Stimulated activated naive B cell treated with anti-CD40 and anti-IgM and Interleukin-4, amounts not matched to agents 10 μg/mL and 1 μg/mL and 100 μg/mL, for 72 hours (primary cell): ENCODE measurements around the gene LYZL1.
"Not testable (repeated sequence)": the region's sequence is repeated elsewhere in the genome, so short reads cannot be mapped to it uniquely, and the experiment has no call there.

Experiments
- ATAC-seq, 2 donors: fragments of 150-1000 bp; cut with Tn5 transposase; replicated peaks; 2 replicates each; pipeline ENCODE4 v1.10.0; 2021; ENCODE audit warnings: moderate library complexity in 1 of 2
- DNase-seq: peaks from one replicate; pipeline ENCODE4 v3.0.0; 2021
- H3K27ac Mint-ChIP-seq: one replicate; pipeline ENCODE4 v1.8.0; 2022; ENCODE audit warnings: mild to moderate bottlenecking, mixed read lengths
- H3K27me3 Mint-ChIP-seq, 2 donors: one replicate each; pipeline ENCODE4 v1.8.0; 2022; ENCODE audit warnings: mixed read lengths in 2 of 2
- H3K36me3 Mint-ChIP-seq, 2 donors: one replicate each; pipeline ENCODE4 v1.8.0; 2022; ENCODE audit warnings: mixed read lengths in 2 of 2, mild to moderate bottlenecking in 1 of 2
- H3K4me1 Mint-ChIP-seq, 2 donors: one replicate each; pipeline ENCODE4 v1.8.0; 2022; ENCODE audit warnings: mixed read lengths in 2 of 2, mild to moderate bottlenecking in 1 of 2
- H3K4me3 Mint-ChIP-seq, 2 donors: one replicate each; pipeline ENCODE4 v1.8.0; 2022; ENCODE audit warnings: mild to moderate bottlenecking in 2 of 2, mixed read lengths in 2 of 2, moderate library complexity in 1 of 2
- H3K9me3 Mint-ChIP-seq, 2 donors: one replicate each; pipeline ENCODE4 v1.8.0; 2022; ENCODE audit warnings: mixed read lengths in 2 of 2, mild to moderate bottlenecking in 1 of 2

Gene LYZL1

DNA sequence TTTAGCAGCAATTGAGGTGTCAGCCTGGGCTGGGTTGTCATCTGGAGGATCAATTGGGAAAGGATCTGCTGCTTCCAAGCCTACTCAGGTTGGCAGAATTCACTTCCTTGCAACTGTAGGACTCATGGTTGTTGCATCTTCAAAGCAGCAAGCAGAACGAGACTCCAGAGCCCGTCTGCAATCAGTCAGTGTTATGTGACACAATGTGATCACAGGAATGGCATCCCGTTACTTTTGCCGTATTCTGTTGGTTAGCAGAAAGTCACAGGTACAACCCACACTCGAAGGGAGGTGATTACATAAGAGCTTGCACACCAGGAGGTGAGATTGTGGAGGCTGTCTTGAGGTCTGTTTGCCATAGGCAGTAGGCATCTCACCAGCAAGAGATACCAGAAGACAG is 15.4 kb upstream of the LYZL1 start:
- Mint-ChIP-seq H3K36me3 (no peaks in the 10 kb centered on the region), H3K27ac (no peak overlapping the region), H3K4me1 (no peaks in the 10 kb centered on the region), H3K4me3 (no peak overlapping the region), H3K9me3 (peaks cover 0 to 5% of the 10 kb centered on the region in 2 donors), H3K27me3 (peaks cover 0 to 8% of the 10 kb centered on the region in 2 donors)
- ATAC-seq (no peak), DNase-seq (no peak)

- DNase-seq (no peak), ATAC-seq (no peak)
- H3K27me3 Mint-ChIP-seq, result peaks cover 0 to 8% of the 10 kb centered on the region in 2 donors
- no peaks in the 10 kb centered on the region for H3K4me1 Mint-ChIP-seq
- no peak overlapping the region for H3K4me3 Mint-ChIP-seq
- H3K9me3 Mint-ChIP-seq, result no peaks in the 10 kb centered on the region
- no peak overlapping the region for H3K27ac Mint-ChIP-seq
- no peaks in the 10 kb centered on the region for H3K36me3 Mint-ChIP-seq
These were observed 12.5 kb upstream of the LYZL1 start for GRCh38 chr10:29276251-29276850.

GRCh38 chr10:29277296-29277695 is 11.6 kb upstream of the LYZL1 start:
- ATAC-seq (no peak), DNase-seq (no peak)
- no peaks in the 10 kb centered on the region for H3K36me3 Mint-ChIP-seq
- H3K27me3 Mint-ChIP-seq, result peaks cover 0 to 8% of the 10 kb centered on the region in 2 donors
- no peak overlapping the region for H3K27ac Mint-ChIP-seq
- H3K4me3 Mint-ChIP-seq, result no peak overlapping the region
- H3K4me1 Mint-ChIP-seq, result no peaks in the 10 kb centered on the region
- H3K9me3 Mint-ChIP-seq, result no peaks in the 10 kb centered on the region

GRCh38 chr10:29279779-29280487 is 8.9 kb upstream of the LYZL1 start:
- Mint-ChIP-seq H3K36me3 (no peaks in the 10 kb centered on the region), H3K4me3 (no peak overlapping the region), H3K27me3 (peaks cover 0 to 5% of the 10 kb centered on the region in 2 donors), H3K9me3 (peaks cover 0 to 1% of the 10 kb centered on the region in 2 donors), H3K4me1 (no peaks in the 10 kb centered on the region), H3K27ac (no peak overlapping the region)
- no peak for ATAC-seq
- DNase-seq, result no peak

DNA sequence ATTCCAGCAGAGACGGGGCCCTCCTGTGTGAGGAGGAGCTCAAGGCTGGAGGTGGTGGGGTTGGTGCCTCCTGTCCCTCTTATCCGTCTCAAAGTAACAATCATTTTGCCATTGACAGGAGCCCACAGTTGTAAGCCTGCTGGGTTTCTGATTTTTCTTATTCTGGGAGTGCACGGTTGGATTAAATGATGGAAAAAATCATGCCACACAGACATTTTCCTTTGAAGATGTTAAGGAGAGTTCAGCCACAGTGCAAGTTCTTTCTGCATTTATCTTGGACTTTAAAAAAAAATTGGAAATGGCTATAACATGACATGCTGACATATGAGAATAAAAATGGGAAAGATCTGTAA is 8.4 kb upstream of the LYZL1 start:
- H3K4me3 Mint-ChIP-seq, result no peak overlapping the region
- ATAC-seq (no peak), DNase-seq (no peak)
- peaks cover 0 to 1% of the 10 kb centered on the region in 2 donors for H3K9me3 Mint-ChIP-seq
- no peaks in the 10 kb centered on the region for H3K36me3 Mint-ChIP-seq
- no peak overlapping the region for H3K27ac Mint-ChIP-seq
- peaks cover 0 to 2% of the 10 kb centered on the region in 2 donors for H3K4me1 Mint-ChIP-seq
- peaks cover 0 to 5% of the 10 kb centered on the region in 2 donors for H3K27me3 Mint-ChIP-seq

- Mint-ChIP-seq H3K27ac (peak overlapping the region; percentile 25), H3K36me3 (no peaks in the 10 kb centered on the region), H3K4me1 (peaks cover 0 to 6% of the 10 kb centered on the region in 2 donors), H3K4me3 (no peak overlapping the region), H3K27me3 (peaks cover 4 to 8% of the 10 kb centered on the region in 2 donors), H3K9me3 (peaks cover 0 to 1% of the 10 kb centered on the region in 2 donors)
- DNase-seq (no peak), ATAC-seq (peak; percentile 45 to 89)
These were observed 3.2 kb upstream of the LYZL1 start for GRCh38 chr10:29285624-29286051.

- no peak for DNase-seq
- Mint-ChIP-seq H3K4me3 (no peak overlapping the region), H3K4me1 (peaks cover 0 to 6% of the 10 kb centered on the region in 2 donors), H3K27me3 (peaks cover 7 to 13% of the 10 kb centered on the region in 2 donors), H3K27ac (no peak overlapping the region), H3K9me3 (peaks cover 0 to 1% of the 10 kb centered on the region in 2 donors), H3K36me3 (no peaks in the 10 kb centered on the region)
- no peak for ATAC-seq
These were observed 1.2 kb upstream of the LYZL1 start for GRCh38 chr10:29287635-29288034.

DNA sequence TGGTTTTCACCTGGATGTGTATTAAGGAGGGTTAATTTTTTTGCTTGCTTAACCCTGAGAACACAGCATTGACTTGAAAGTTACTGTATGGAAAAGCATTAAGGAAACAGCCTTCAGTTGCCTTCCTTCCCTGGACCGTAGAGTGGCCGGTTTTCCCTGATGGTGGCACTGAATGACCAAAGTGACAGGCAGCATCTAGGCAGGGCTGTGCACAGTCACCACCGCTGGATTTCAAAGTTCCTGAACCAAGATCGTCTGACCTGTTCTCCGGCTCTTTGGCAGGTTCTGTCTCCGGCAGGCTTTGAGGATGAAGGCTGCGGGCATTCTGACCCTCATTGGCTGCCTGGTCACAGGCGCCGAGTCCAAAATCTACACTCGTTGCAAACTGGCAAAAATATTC is 2.7 kb downstream of the LYZL1 start:
- H3K4me3 Mint-ChIP-seq, ATAC-seq, H3K9me3 Mint-ChIP-seq, H3K4me1 Mint-ChIP-seq, H3K36me3 Mint-ChIP-seq, DNase-seq, H3K27ac Mint-ChIP-seq: not testable (repeated sequence)
- peaks cover 7 to 14% of the 10 kb centered on the region in 2 donors for H3K27me3 Mint-ChIP-seq

DNA sequence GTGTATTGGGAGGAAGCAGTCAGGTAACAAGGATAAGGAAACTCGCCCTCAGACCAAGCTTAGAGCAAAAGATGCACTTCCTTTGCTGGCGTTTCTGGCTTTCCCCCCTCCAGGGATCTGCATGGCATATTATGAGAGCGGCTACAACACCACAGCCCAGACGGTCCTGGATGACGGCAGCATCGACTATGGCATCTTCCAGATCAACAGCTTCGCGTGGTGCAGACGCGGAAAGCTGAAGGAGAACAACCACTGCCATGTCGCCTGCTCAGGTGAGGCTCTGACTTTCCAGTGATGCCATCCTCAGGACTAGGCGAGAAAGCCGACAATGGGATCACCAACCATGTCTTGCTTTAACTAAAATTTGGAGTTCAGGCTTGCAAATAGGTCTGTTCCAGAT is 3.5 kb downstream of the LYZL1 start:
- not testable (repeated sequence) for DNase-seq, H3K9me3 Mint-ChIP-seq, H3K4me3 Mint-ChIP-seq, H3K4me1 Mint-ChIP-seq, ATAC-seq, H3K27ac Mint-ChIP-seq, H3K36me3 Mint-ChIP-seq
- peaks cover 7 to 14% of the 10 kb centered on the region in 2 donors for H3K27me3 Mint-ChIP-seq

GRCh38 chr10:29295813-29296212 is 6.9 kb downstream of the LYZL1 start:
- Mint-ChIP-seq H3K9me3 (peaks cover 7 to 13% of the 10 kb centered on the region in 2 donors), H3K27ac (no peak overlapping the region), H3K4me3 (no peak overlapping the region), H3K27me3 (peaks cover 2 to 10% of the 10 kb centered on the region in 2 donors), H3K36me3 (no peaks in the 10 kb centered on the region), H3K4me1 (no peaks in the 10 kb centered on the region)
- ATAC-seq (no peak), DNase-seq (no peak)

DNA sequence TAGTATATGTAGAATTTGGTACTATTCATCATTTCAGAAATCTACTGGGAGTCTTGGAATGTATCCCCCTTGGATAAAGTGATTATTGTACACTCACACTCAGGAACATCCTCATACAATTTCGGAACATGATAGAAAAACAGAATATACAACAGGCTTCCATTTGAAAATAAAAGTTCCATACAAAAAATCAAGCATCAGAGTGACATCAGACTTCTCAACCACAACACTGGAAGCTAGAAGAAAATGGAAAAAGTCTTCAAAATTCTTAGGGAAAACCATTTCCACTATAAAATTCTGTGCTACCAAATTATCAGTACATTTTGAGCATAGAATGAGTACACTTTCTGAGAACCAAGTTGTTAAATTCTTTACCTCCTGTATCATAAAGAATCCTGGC is 8.8 kb downstream of the LYZL1 start:
- peaks cover 22 to 25% of the 10 kb centered on the region in 2 donors for H3K9me3 Mint-ChIP-seq
- H3K36me3 Mint-ChIP-seq, result peaks cover 2 to 9% of the 10 kb centered on the region in 2 donors
- H3K27me3 Mint-ChIP-seq, result peaks cover 0 to 22% of the 10 kb centered on the region in 2 donors
- ATAC-seq (no peak), DNase-seq (no peak)
- H3K27ac Mint-ChIP-seq, result no peak overlapping the region
- H3K4me3 Mint-ChIP-seq, result no peak overlapping the region
- no peaks in the 10 kb centered on the region for H3K4me1 Mint-ChIP-seq

GRCh38 chr10:29301359-29301910 is 12.6 kb downstream of the LYZL1 start:
- H3K4me1 Mint-ChIP-seq, result no peaks in the 10 kb centered on the region
- peaks cover 22 to 25% of the 10 kb centered on the region in 2 donors for H3K9me3 Mint-ChIP-seq
- DNase-seq, result no peak

DNA sequence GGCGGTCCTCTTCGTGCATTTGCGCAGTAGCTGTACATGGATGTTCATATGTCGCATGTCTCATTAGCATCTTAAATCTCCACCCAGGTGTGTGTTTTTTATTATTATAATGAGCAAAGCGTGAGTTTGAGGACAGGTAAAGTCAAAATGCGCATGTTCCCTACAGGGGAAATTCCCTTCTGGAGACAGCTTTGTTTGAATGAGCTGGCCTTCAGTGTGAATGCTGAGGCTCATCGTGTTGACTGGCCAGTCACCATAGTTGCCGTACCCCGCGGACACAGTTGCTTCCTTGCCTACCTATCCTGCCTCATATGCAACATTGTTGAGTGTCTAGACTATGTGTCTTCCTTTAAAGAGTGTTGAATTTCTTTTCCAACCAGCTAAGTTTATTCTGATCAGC is 13.6 kb downstream of the LYZL1 start:
- Mint-ChIP-seq H3K27me3 (peaks cover 15 to 47% of the 10 kb centered on the region in 2 donors), H3K36me3 (peaks cover 2 to 9% of the 10 kb centered on the region in 2 donors), H3K9me3 (peaks cover 22 to 25% of the 10 kb centered on the region in 2 donors), H3K4me1 (no peaks in the 10 kb centered on the region), H3K27ac (no peak overlapping the region), H3K4me3 (no peak overlapping the region)
- ATAC-seq (no peak), DNase-seq (no peak)

More at GRCh38 chr10:29301359-29301910, 12.6 kb downstream of the LYZL1 start:
- H3K36me3 Mint-ChIP-seq, result peaks cover 2 to 9% of the 10 kb centered on the region in 2 donors
- H3K4me3 Mint-ChIP-seq, result no peak overlapping the region
- peaks cover 15 to 42% of the 10 kb centered on the region in 2 donors for H3K27me3 Mint-ChIP-seq
- ATAC-seq, result no peak
- H3K27ac Mint-ChIP-seq, result no peak overlapping the region

DNA sequence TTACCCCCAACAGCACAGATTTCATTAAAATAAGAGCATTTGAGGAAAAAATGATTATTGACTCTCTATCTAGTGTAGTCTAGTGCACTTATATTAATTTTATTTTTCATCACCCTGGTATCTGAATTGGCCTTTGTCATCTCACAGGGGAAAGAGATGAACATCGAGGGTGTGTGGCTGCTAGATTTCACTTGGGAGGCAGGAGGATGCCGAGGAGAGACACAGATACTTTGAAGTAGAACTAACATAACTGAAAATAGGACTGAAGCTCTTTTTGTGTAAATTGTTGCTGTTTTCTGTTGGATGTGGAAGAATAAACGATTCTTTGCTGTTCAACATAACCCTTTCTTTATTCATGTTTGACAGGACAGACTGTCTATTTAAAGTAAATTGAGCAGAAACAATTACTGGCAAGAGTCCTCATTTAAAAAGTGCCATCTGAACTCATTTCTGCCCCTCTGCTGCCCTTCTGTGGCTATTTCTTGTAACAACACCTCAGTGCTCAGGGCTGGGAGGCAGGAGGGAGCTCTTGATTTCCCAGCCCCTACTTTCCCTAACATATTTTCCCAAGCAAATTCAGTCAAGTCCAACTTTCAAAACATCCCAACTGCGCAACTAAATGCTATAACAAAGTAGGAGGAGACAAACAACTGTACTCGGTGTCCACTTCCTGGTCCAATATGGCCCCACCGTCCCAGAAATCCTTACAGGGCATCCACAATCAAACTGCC is 15.6 kb downstream of the LYZL1 start:
- no peak overlapping the region for H3K27ac Mint-ChIP-seq
- H3K4me3 Mint-ChIP-seq, result no peak overlapping the region
- peaks cover 15 to 47% of the 10 kb centered on the region in 2 donors for H3K27me3 Mint-ChIP-seq
- DNase-seq (peak; percentile 11), ATAC-seq (peak; percentile 43 to 70)
- no peaks in the 10 kb centered on the region for H3K4me1 Mint-ChIP-seq
- peaks cover 15 to 17% of the 10 kb centered on the region in 2 donors for H3K9me3 Mint-ChIP-seq
- peaks cover 2 to 9% of the 10 kb centered on the region in 2 donors for H3K36me3 Mint-ChIP-seq
